Subcutaneous adipose tissue (tissue), 4 donors: Measurements from ENCODE around the gene GNAS. TPM values are rescaled to one million over a fixed set of nuclear protein-coding genes. Genes with fewer than 3 reads are reported as not detected.

ENCODE experiments used
- CTCF ChIP-seq: fragments of 450-650 bp; IDR thresholded peaks from one replicate; pipeline ENCODE4 v1.5.1; 2016; ENCODE audit warnings: low read depth, mild to moderate bottlenecking, control low read depth, antibody characterized with exemption, moderate library complexity
- small RNA-seq: library from RNA; depleted of rRNA; stranded (forward); fragments of <200 nt; gene quantifications from one replicate; pipeline ENCODE3, GENCODE V24; 2016
- total RNA-seq, 4 donors: library from RNA; depleted of rRNA; stranded (reverse); fragments of >200 nt; gene quantifications; one replicate each; pipeline ENCODE4 v1.1.0, GENCODE V29; 2016

Gene GNAS
- total RNA-seq, 4 donors from 2014 or later = 671 to 1,187 (median 863) TPM

GRCh38 chr20:58953050-58953449 lies 100.5 kb downstream of the GNAS start:
- no peak for TF ChIP-seq CTCF

- no peak for TF ChIP-seq CTCF
Measured at GRCh38 chr20:58956078-58956477, 103.6 kb downstream of the GNAS start.

GRCh38 chr20:58959652-58960051 lies 107.1 kb downstream of the GNAS start:
- no peak for TF ChIP-seq CTCF

Small RNA genes lying within 50 kb of the gene (small RNA-seq; reads per million reads assigned to genes)
- not detected for gene MIR298
- not detected for gene RF02127
- gene RF02128 = not detected
- gene RF02130 = not detected
- not detected for gene RF02131

Other genes with a start within 250 kb of the GNAS start
- 100 to 1,000 TPM in 1 of 4 donors, 10 to 100 TPM in 3; 53.2 to 112 (median 65.8) TPM for gene STX16, start 201.4 kb upstream of the GNAS start, total RNA-seq
- gene NPEPL1, start 159.9 kb upstream of the GNAS start, total RNA-seq = 10 to 100 TPM; 20.7 to 53.3 (median 36.4) TPM
- gene GNAS-AS1, start 1.8 kb upstream of the GNAS start, total RNA-seq = under 1 TPM in 1 of 4 donors, not detected in 3; 0.34 TPM
- 10 to 100 TPM; 36.3 to 64.8 (median 47.0) TPM for gene NELFCD, start 128.5 kb downstream of the GNAS start, total RNA-seq
- 100 to 1,000 TPM; 150 to 496 (median 222) TPM for gene CTSZ, start 154.5 kb downstream of the GNAS start, total RNA-seq
- gene TUBB1, start 166.7 kb downstream of the GNAS start, total RNA-seq = under 1 TPM in 1 of 4 donors, not detected in 3; 0.33 TPM
- 10 to 100 TPM; 35.8 to 90.0 (median 38.6) TPM for gene ATP5F1E, start 179.6 kb downstream of the GNAS start, total RNA-seq
- gene PRELID3B, start 190.1 kb downstream of the GNAS start, total RNA-seq = 10 to 100 TPM; 39.2 to 83.2 (median 46.3) TPM